Tibial nerve (tissue), 3 donors: Measurements from ENCODE around the gene COL6A2.
"Not testable (repeated sequence)": the region's sequence is repeated elsewhere in the genome, so short reads cannot be mapped to it uniquely, and the experiment has no call there.

ENCODE experiments used
- CTCF ChIP-seq, 5 experiments: fragments of 200-600 bp in 3 of 5; fragments of 450-650 bp in 2 of 5; sonication (generic) in 3 of 5; IDR thresholded peaks; one replicate each; pipeline ENCODE4 v1.5.1; 2016 to 2019; ENCODE audit warnings: antibody characterized with exemption in 5 of 5, mild to moderate bottlenecking in 3 of 5, moderate library complexity in 2 of 5
- POLR2A ChIP-seq, 2 donors: fragments of 450-650 bp; IDR thresholded peaks; one replicate each; pipeline ENCODE4 v1.6.1; 2017; ENCODE audit warnings: antibody characterized with exemption in 2 of 2, mild to moderate bottlenecking in 2 of 2, moderate library complexity in 2 of 2

- not testable (repeated sequence) for TF ChIP-seq POLR2A, CTCF (IDR thresholded peaks at IDR 0.05)
Observed at GRCh38 chr21:46076724-46077123, 21.2 kb upstream of the COL6A2 start.
